ENCODE results near the gene PLK3.
"Not testable (repeated sequence)": the region's sequence is repeated elsewhere in the genome, so short reads cannot be mapped to it uniquely, and the experiment has no call there.

PLK3 gene

GRCh38 chr1:44821240-44821715, 21.1 kb downstream of the PLK3 start:
- Histone ChIP-seq H3K27me3 (ENCODE audit: low read depth) (no peaks in the 10 kb centered on the region), H3K4me1 (peaks cover 12% of the 10 kb centered on the region), H3K36me3 (replicated peaks) (no peaks in the 10 kb centered on the region), H3K9me3 (no peaks in the 10 kb centered on the region), H3K4me3 (no peak overlapping the region)
- in situ Hi-C loops (cut with MboI; ENCODE audit: low sequenced_read_pairs) = no loop called here
- DNase-seq (ENCODE audit: low spot score in 2 of 2) = no peak

- in situ Hi-C loops (cut with MboI; ENCODE audit: low sequenced_read_pairs) = no loop called here
- DNase-seq (ENCODE audit: low spot score in 2 of 2) = no peak
- peaks cover 12% of the 10 kb centered on the region for H3K4me1 ChIP-seq
- no peaks in the 10 kb centered on the region for H3K9me3 ChIP-seq
- no peaks in the 10 kb centered on the region for H3K36me3 ChIP-seq (replicated peaks)
- H3K27me3 ChIP-seq (ENCODE audit: low read depth) = no peaks in the 10 kb centered on the region
- H3K4me3 ChIP-seq = no peak overlapping the region
These were observed 22.0 kb downstream of the PLK3 start for GRCh38 chr1:44822131-44822701.

- in situ Hi-C loops (cut with MboI; ENCODE audit: low sequenced_read_pairs) = no loop called here
- no peak overlapping the region for H3K4me3 ChIP-seq
- peaks cover 12% of the 10 kb centered on the region for H3K4me1 ChIP-seq
- DNase-seq (ENCODE audit: low spot score in 2 of 2) = no peak
- no peaks in the 10 kb centered on the region for H3K9me3 ChIP-seq
- H3K36me3 ChIP-seq (replicated peaks) = no peaks in the 10 kb centered on the region
- H3K27me3 ChIP-seq (ENCODE audit: low read depth) = no peaks in the 10 kb centered on the region
These were observed 22.8 kb downstream of the PLK3 start for GRCh38 chr1:44822981-44823451.

- in situ Hi-C loops (cut with MboI; ENCODE audit: low sequenced_read_pairs); H3K4me1 ChIP-seq; H3K4me3 ChIP-seq; H3K36me3 ChIP-seq (replicated peaks); H3K9me3 ChIP-seq; DNase-seq (ENCODE audit: low spot score in 2 of 2); H3K27me3 ChIP-seq (ENCODE audit: low read depth): not testable (repeated sequence)
These were observed 24.2 kb downstream of the PLK3 start for GRCh38 chr1:44824392-44824791.

GRCh38 chr1:44826375-44827196, 26.4 kb downstream of the PLK3 start:
- in situ Hi-C loops (cut with MboI; ENCODE audit: low sequenced_read_pairs) = no loop called here

GRCh38 chr1:44827197-44828002, 27.2 kb downstream of the PLK3 start:
- no peak overlapping the region for H3K4me3 ChIP-seq
- H3K4me1 ChIP-seq = no peaks in the 10 kb centered on the region
- no peak for DNase-seq (ENCODE audit: low spot score in 2 of 2)
- in situ Hi-C loops (cut with MboI; ENCODE audit: low sequenced_read_pairs) = no loop called here
- no peaks in the 10 kb centered on the region for H3K9me3 ChIP-seq
- H3K36me3 ChIP-seq (replicated peaks) = no peaks in the 10 kb centered on the region
- no peaks in the 10 kb centered on the region for H3K27me3 ChIP-seq (ENCODE audit: low read depth)

More at GRCh38 chr1:44826375-44827196, 26.4 kb downstream of the PLK3 start:
- Histone ChIP-seq H3K4me3 (no peak overlapping the region), H3K9me3 (no peaks in the 10 kb centered on the region), H3K4me1 (no peaks in the 10 kb centered on the region), H3K27me3 (ENCODE audit: low read depth) (no peaks in the 10 kb centered on the region), H3K36me3 (replicated peaks) (no peaks in the 10 kb centered on the region)
- DNase-seq (ENCODE audit: low spot score in 2 of 2) = no peak

- no peaks in the 10 kb centered on the region for H3K36me3 ChIP-seq (replicated peaks)
- in situ Hi-C loops (cut with MboI; ENCODE audit: low sequenced_read_pairs) = no loop called here
- no peak overlapping the region for H3K4me3 ChIP-seq
- H3K27me3 ChIP-seq (ENCODE audit: low read depth) = no peaks in the 10 kb centered on the region
- H3K9me3 ChIP-seq = no peaks in the 10 kb centered on the region
- no peak for DNase-seq (ENCODE audit: low spot score in 2 of 2)
- no peaks in the 10 kb centered on the region for H3K4me1 ChIP-seq
These were observed 27.9 kb downstream of the PLK3 start for GRCh38 chr1:44828003-44828651.

- no peaks in the 10 kb centered on the region for H3K27me3 ChIP-seq (ENCODE audit: low read depth)
- H3K4me1 ChIP-seq = no peaks in the 10 kb centered on the region
- no peaks in the 10 kb centered on the region for H3K36me3 ChIP-seq (replicated peaks)
- in situ Hi-C loops (cut with MboI; ENCODE audit: low sequenced_read_pairs) = no loop called here
- H3K4me3 ChIP-seq = no peak overlapping the region
- no peaks in the 10 kb centered on the region for H3K9me3 ChIP-seq
- no peak for DNase-seq (ENCODE audit: low spot score in 2 of 2)
These were observed 28.8 kb downstream of the PLK3 start for GRCh38 chr1:44828841-44829440.

- no peak for DNase-seq (ENCODE audit: low spot score in 2 of 2)
- H3K36me3 ChIP-seq (replicated peaks) = no peaks in the 10 kb centered on the region
- in situ Hi-C loops (cut with MboI; ENCODE audit: low sequenced_read_pairs) = loop anchor here (10.0 kb wide), 2 partner anchors 475 to 665 kb away; partner anchors contain the start of gene TESK2
- H3K27me3 ChIP-seq (ENCODE audit: low read depth) = no peaks in the 10 kb centered on the region
- H3K4me3 ChIP-seq = no peak overlapping the region
- H3K9me3 ChIP-seq = no peaks in the 10 kb centered on the region
- no peaks in the 10 kb centered on the region for H3K4me1 ChIP-seq
These were observed 29.6 kb downstream of the PLK3 start for GRCh38 chr1:44829506-44830384.

- Histone ChIP-seq H3K4me1 (no peaks in the 10 kb centered on the region), H3K27me3 (ENCODE audit: low read depth) (no peaks in the 10 kb centered on the region), H3K9me3 (no peaks in the 10 kb centered on the region), H3K36me3 (replicated peaks) (no peaks in the 10 kb centered on the region), H3K4me3 (no peak overlapping the region)
- in situ Hi-C loops (cut with MboI; ENCODE audit: low sequenced_read_pairs) = loop anchor here (10.0 kb wide), 2 partner anchors 474 to 664 kb away; partner anchors contain the start of gene TESK2
- DNase-seq (ENCODE audit: low spot score in 2 of 2) = no peak
These were observed 30.7 kb downstream of the PLK3 start for GRCh38 chr1:44830900-44831304.

- Histone ChIP-seq H3K9me3 (no peaks in the 10 kb centered on the region), H3K4me1 (no peaks in the 10 kb centered on the region), H3K27me3 (ENCODE audit: low read depth) (no peaks in the 10 kb centered on the region), H3K4me3 (no peak overlapping the region), H3K36me3 (replicated peaks) (no peaks in the 10 kb centered on the region)
- no peak for DNase-seq (ENCODE audit: low spot score in 2 of 2)
- in situ Hi-C loops (cut with MboI; ENCODE audit: low sequenced_read_pairs) = loop anchor here (10.0 kb wide), 2 partner anchors 473 to 663 kb away; partner anchors contain the start of gene TESK2
These were observed 31.3 kb downstream of the PLK3 start for GRCh38 chr1:44831516-44831915.

GRCh38 chr1:44832056-44832705, 32.0 kb downstream of the PLK3 start:
- no peak overlapping the region for H3K4me3 ChIP-seq
- no peaks in the 10 kb centered on the region for H3K9me3 ChIP-seq
- DNase-seq (ENCODE audit: low spot score in 2 of 2) = no peak
- in situ Hi-C loops (cut with MboI; ENCODE audit: low sequenced_read_pairs) = loop anchor here (10.0 kb wide), 2 partner anchors 473 to 663 kb away; partner anchors contain the start of gene TESK2
- no peaks in the 10 kb centered on the region for H3K36me3 ChIP-seq (replicated peaks)
- no peaks in the 10 kb centered on the region for H3K4me1 ChIP-seq
- no peaks in the 10 kb centered on the region for H3K27me3 ChIP-seq (ENCODE audit: low read depth)
